Measurements from ENCODE around the gene NR1H3.
"Not testable (repeated sequence)": the region's sequence is repeated elsewhere in the genome, so short reads cannot be mapped to it uniquely, and the experiment has no call there.

Gene NR1H3

GRCh38 chr11:47306484-47306844 lies 48.7 kb downstream of the NR1H3 start:
- ATAC-seq (replicated peaks; ENCODE audit: extremely low read depth, poor library complexity, severe bottlenecking) (no peak), DNase-seq (ENCODE audit: low spot score in 2 of 2) (no peak)
- peaks cover 16% of the 10 kb centered on the region for H3K4me1 Mint-ChIP-seq
- peaks cover 74% of the 10 kb centered on the region for H3K36me3 Mint-ChIP-seq (ENCODE audit: insufficient read depth)
- no peaks in the 10 kb centered on the region for H3K27me3 Mint-ChIP-seq
- no peak overlapping the region for H3K27ac Mint-ChIP-seq (ENCODE audit: low read depth)
- peaks cover 9% of the 10 kb centered on the region for H3K9me3 Mint-ChIP-seq
- no peak overlapping the region for H3K4me3 Mint-ChIP-seq

GRCh38 chr11:47308050-47308823 lies 50.4 kb downstream of the NR1H3 start:
- no peak for ATAC-seq (replicated peaks; ENCODE audit: extremely low read depth, poor library complexity, severe bottlenecking)
- no peaks in the 10 kb centered on the region for H3K9me3 Mint-ChIP-seq
- peaks cover 76% of the 10 kb centered on the region for H3K36me3 Mint-ChIP-seq (ENCODE audit: insufficient read depth)
- H3K27ac Mint-ChIP-seq (ENCODE audit: low read depth) = no peak overlapping the region
- H3K4me3 Mint-ChIP-seq = no peak overlapping the region
- DNase-seq (ENCODE audit: low spot score in 2 of 2) = no peak
- H3K4me1 Mint-ChIP-seq = peaks cover 10% of the 10 kb centered on the region
- no peaks in the 10 kb centered on the region for H3K27me3 Mint-ChIP-seq

DNA sequence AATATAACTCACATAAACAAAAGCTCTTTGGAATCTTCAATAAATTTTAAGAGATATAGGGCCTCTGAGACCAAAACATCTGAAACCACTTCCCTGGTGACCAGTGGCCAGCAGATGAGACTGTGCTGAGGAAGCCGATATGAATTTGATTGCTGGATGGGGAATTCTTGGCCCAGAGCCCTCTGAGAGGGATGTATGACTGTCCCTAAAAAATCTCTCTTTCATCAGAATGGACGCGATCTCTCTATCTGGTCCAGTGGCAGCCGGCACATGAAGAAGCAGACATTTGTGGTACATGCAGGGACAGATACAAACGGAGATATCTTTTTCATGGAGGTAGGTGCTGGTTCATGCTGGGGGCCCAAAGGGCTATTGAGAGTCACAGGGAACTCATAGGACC lies 57.2 kb downstream of the NR1H3 start:
- Mint-ChIP-seq H3K27me3 (no peaks in the 10 kb centered on the region), H3K9me3 (no peaks in the 10 kb centered on the region), H3K4me3 (no peak overlapping the region), H3K27ac (ENCODE audit: low read depth) (no peak overlapping the region), H3K36me3 (ENCODE audit: insufficient read depth) (peaks cover 74% of the 10 kb centered on the region), H3K4me1 (peaks cover 10% of the 10 kb centered on the region)
- no peak for DNase-seq (ENCODE audit: low spot score in 2 of 2)
- no peak for ATAC-seq (replicated peaks; ENCODE audit: extremely low read depth, poor library complexity, severe bottlenecking)

DNA sequence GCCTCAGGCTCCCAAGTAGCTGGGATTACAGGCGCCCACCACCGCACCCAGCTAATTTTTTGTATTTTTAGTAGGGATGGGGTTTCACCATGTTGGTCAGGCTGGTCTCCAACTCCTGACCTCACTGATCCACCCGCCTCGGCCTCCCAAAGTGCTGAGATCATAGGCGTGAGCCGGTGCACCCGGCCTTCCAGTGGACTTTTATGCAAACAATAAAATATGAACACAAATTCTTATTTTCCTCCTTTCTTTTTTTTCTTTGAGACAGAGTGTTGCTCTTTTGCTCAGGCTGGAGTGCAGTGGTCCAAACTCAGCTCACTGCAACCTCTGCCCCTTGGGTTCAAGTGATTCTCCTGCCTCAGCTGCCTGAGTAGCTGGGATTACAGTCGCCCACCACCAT lies 58.7 kb downstream of the NR1H3 start:
- not testable (repeated sequence) for H3K9me3 Mint-ChIP-seq; H3K4me3 Mint-ChIP-seq; H3K27me3 Mint-ChIP-seq; ATAC-seq (replicated peaks; ENCODE audit: extremely low read depth, poor library complexity, severe bottlenecking); DNase-seq (ENCODE audit: low spot score in 2 of 2); H3K4me1 Mint-ChIP-seq
- Mint-ChIP-seq H3K36me3 (ENCODE audit: insufficient read depth) (peaks cover 61% of the 10 kb centered on the region), H3K27ac (ENCODE audit: low read depth) (peak overlapping the region; percentile 7)

GRCh38 chr11:47317064-47317828 lies 59.5 kb downstream of the NR1H3 start:
- Mint-ChIP-seq H3K27me3 (no peaks in the 10 kb centered on the region), H3K36me3 (ENCODE audit: insufficient read depth) (peaks cover 59% of the 10 kb centered on the region), H3K4me1 (peaks cover 10% of the 10 kb centered on the region), H3K9me3 (no peaks in the 10 kb centered on the region), H3K27ac (ENCODE audit: low read depth) (peak overlapping the region; percentile 7), H3K4me3 (no peak overlapping the region)
- DNase-seq (ENCODE audit: low spot score in 2 of 2) (no peak), ATAC-seq (replicated peaks; ENCODE audit: extremely low read depth, poor library complexity, severe bottlenecking) (no peak)

DNA sequence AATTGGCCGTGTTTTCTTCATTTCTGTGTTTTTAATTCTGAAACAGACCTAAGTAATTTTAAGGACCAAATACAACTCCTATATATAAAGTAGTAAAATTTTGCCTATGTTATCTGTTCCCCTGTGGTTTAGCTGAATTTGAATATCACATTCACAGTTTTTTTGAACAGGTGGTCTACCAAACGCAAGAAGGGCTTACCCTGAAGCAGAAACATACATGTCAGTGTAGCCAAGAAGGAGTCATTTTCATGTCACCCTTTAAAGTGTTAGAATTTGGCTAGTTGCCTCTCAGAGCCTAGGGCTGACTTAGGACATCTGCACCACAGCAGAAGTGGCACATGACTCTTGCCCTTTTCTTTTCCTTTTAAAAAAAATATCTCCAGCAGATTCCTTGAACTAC lies 60.4 kb downstream of the NR1H3 start:
- Mint-ChIP-seq H3K9me3 (no peaks in the 10 kb centered on the region), H3K27ac (ENCODE audit: low read depth) (no peak overlapping the region), H3K4me1 (peaks cover 10% of the 10 kb centered on the region), H3K4me3 (no peak overlapping the region), H3K27me3 (no peaks in the 10 kb centered on the region), H3K36me3 (ENCODE audit: insufficient read depth) (peaks cover 50% of the 10 kb centered on the region)
- no peak for ATAC-seq (replicated peaks; ENCODE audit: extremely low read depth, poor library complexity, severe bottlenecking)
- DNase-seq (ENCODE audit: low spot score in 2 of 2) = no peak

Data from central memory CD8-positive, alpha-beta T cell (primary cell).